Activated CD4-positive, alpha-beta T cell treated with anti-CD3 and anti-CD28 coated beads, Interleukin-10, Interleukin-2, amounts not matched to agents 100 ng/mL and 50 ng/mL, durations not matched to agents 16 hours and 8 hours (primary cell): Measurements from ENCODE around the gene VEGFA.

ENCODE experiments used
- DNase-seq: peaks from one replicate; pipeline ENCODE4 v3.0.0-alpha.2; 2020

Gene VEGFA

GRCh38 chr6:43760210-43761168 lies 9.5 kb upstream of the VEGFA start:
- no peak for DNase-seq

DNA sequence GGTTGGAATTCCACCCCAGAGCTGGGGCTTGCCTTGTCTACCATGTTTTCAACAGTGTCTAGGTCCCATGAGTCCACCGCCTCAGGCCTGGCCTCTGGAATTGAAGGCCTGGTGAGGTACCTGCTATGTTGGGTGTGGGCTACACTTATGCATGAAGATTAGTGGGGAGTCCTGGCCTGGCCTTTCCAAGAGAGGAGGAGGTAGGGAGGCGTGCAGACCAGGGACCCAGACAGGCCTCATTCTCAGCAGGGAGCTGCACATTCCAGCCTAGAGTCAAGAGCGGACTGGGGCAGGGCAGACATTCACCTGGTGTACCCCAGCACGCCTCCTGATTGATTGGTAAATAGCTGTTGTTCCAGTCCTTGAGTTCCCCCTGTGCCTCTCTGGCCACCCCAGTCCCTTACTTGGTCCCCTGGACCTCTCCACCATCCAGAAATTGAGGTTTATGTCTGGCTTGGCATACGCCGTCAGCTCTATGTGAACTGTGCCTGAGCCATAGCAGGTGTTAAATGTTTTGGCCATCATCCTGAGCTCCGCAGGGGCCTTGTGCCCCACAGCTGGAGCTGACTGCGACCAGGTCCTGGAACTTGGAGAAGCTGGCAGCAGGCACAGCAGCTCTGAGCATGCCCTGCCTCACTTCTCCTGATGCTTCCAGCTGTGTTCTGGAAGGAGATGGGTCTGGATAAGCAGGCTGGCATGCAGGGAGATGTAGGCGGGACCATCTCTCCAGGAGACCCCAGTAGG lies 8.2 kb upstream of the VEGFA start:
- no peak for DNase-seq

DNA sequence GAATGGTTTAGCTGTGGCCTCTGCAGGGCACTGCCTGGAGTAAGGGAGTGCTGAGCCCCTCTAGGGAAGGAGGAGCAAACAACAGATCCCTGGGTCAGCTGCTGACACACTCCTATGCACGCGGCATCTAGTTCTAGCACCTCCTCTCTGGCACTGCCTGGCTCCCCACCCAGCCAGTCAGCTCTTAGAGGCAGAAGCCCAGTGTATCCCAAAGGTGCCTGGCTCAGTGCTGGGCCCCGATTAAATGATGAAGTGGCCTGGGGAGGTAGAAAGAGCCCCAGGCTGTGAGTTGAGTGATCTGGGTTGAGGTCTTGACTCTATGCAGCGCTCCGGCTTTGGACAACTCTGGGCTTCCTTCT lies 7.6 kb upstream of the VEGFA start:
- DNase-seq: no peak

- no peak for DNase-seq
Measured at GRCh38 chr6:43762966-43763695, 6.9 kb upstream of the VEGFA start.

DNA sequence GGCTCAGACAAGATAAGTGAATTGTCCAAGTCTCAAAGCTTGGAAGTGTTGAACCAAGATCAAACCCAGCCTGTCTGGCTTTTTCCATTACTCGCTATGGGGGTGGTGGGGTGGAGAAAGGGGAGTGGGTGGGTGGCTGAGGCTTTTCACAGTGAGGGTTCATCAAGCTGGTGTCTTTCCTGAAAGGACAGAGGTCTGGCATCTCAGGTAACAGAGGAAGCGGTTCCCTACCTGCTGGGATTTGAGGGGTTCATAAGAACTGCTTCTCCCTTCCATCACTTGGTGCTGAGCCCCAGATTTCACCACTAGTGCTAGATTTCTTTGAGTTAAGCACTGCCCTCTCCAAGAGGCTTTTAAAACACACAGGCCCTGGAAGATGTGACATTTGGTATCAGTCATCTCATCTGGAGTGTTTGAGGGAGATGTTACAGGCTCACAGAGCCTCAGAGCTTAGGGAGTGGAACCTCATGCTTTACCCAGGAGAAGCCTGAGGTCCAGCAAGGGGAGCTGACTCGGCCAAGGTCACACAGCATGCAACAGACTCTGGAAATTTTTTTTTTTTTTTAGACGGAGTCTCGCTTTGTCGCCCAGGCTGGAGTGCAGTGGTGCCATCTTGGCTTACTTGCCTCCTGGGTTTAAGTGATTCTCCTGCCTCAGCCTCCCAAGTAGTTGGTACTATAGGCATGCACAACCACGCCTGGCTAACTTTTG lies 6.0 kb upstream of the VEGFA start:
- DNase-seq: no peak

DNA sequence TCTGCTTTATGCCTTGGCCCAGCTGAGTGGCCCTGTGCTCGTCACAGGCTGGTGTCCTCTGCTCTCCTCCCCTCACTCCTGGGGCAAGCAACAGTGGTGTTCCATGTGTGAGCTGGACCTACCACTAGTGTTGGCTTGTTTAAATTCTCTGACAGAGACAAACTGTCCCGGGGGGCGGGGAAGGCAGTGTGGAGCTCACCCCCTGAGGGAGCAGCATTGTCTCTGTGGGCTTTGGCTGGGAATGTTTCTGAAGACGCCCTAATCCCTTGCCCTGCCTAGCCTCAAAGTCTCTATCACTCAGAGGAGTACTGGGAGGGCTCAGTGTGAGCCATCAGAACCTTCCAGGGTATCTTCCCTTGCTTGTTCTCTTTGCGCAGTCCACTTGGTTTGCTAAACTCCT lies 5.2 kb upstream of the VEGFA start:
- DNase-seq: no peak

- DNase-seq: no peak
Measured at GRCh38 chr6:43765776-43766499, 4.1 kb upstream of the VEGFA start.

- DNase-seq: no peak
Measured at GRCh38 chr6:43766500-43766853, 3.5 kb upstream of the VEGFA start.

DNA sequence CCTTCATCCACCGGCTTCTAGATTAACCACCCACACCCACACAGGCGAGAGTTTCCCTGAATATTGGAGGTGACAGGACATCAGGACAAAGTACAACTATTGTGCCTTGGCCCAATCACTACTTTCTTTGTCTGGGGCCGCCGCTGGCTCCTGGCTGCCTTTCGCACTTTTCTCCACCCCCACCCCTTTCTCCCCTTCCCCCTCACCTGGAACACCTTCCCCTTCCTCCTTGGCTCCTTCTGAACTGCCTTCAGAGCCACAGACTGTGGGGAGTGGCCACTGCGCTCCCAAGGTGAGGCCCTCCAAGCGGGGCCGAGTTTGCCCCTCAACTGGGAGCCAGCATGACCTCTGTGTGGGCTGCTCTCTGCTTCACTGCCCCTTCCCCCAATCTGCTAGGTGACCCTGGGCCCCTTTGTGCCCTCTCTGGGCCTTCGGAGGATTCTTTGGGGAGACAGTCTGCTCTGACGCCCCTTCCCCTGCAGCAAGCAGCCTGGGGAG lies 3.0 kb upstream of the VEGFA start:
- no peak for DNase-seq

- no peak for DNase-seq
Measured at GRCh38 chr6:43767553-43768505, 2.2 kb upstream of the VEGFA start.

- no peak for DNase-seq
Measured at GRCh38 chr6:43768506-43768860, 1.5 kb upstream of the VEGFA start.

DNA sequence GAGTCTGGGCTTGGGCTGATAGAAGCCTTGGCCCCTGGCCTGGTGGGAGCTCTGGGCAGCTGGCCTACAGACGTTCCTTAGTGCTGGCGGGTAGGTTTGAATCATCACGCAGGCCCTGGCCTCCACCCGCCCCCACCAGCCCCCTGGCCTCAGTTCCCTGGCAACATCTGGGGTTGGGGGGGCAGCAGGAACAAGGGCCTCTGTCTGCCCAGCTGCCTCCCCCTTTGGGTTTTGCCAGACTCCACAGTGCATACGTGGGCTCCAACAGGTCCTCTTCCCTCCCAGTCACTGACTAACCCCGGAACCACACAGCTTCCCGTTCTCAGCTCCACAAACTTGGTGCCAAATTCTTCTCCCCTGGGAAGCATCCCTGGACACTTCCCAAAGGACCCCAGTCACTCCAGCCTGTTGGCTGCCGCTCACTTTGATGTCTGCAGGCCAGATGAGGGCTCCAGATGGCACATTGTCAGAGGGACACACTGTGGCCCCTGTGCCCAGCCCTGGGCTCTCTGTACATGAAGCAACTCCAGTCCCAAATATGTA lies 957 bp upstream of the VEGFA start:
- no peak for DNase-seq

- DNase-seq: peak; percentile 61
Measured at GRCh38 chr6:43770372-43771209, 580 bp downstream of the VEGFA start.

- peak; percentile 81 for DNase-seq
Measured at GRCh38 chr6:43771210-43771857, 1.3 kb downstream of the VEGFA start.

- DNase-seq: peak; percentile 83
Measured at GRCh38 chr6:43771858-43772680, 2.1 kb downstream of the VEGFA start.

DNA sequence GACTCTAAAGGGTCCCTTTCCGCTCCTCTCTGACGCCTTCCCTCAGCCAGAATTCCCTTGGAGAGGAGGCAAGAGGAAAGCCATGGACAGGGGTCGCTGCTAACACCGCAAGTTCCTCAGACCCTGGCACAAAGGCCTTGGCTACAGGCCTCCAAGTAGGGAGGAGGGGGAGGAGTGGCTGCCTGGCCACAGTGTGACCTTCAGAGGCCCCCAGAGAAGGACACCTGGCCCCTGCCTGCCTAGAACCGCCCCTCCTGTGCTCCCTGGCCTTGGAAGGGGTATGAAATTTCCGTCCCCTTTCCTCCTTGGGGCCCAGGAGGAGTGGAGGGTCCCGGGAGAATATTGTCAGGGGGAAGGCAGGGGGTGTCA lies 2.7 kb downstream of the VEGFA start:
- DNase-seq: no peak

GRCh38 chr6:43773050-43773979 lies 3.3 kb downstream of the VEGFA start:
- DNase-seq: peak; percentile 81
